ENCODE measurements around the gene GCSAM. TPM values are rescaled to one million over a fixed set of nuclear protein-coding genes. Genes with fewer than 3 reads are reported as not detected.
A peak's percentile ranks its signal among the peaks of the same experiment; 100 is the strongest.

The GCSAM gene
- total and polyA plus RNA-seq, 2 donors (not counting 3 experiments of a cell fraction or from before 2014, with no cell fraction given), result not detected

GRCh38 chr3:112101916-112102315, 31.1 kb downstream of the GCSAM start:
- Histone ChIP-seq H3K4me3 (replicated peaks in 1 of 3; ENCODE audit: insufficient read depth in 1 of 3, low read depth in 1 of 3, low read length in 3 of 3) (no peak overlapping the region), H3K36me3 (ENCODE audit: control insufficient read depth in 2 of 2, extremely low read depth in 1 of 2, insufficient read depth in 2 of 2, low read length in 2 of 2) (no peaks in the 10 kb centered on the region), H3K9me3 (replicated peaks; ENCODE audit: control insufficient read depth, insufficient read depth, low read length) (no peaks in the 10 kb centered on the region), H3K4me1 (ENCODE audit: control insufficient read depth, extremely low read depth, insufficient read depth, low read length) (peaks cover 23% of the 10 kb centered on the region), H3K79me2 (ENCODE audit: control insufficient read depth, insufficient read depth, low read length) (no peaks in the 10 kb centered on the region), H2AFZ (ENCODE audit: low read depth, low read length) (no peak overlapping the region), H3K9me1 (replicated peaks; ENCODE audit: control insufficient read depth, extremely low read depth, insufficient read depth, low read length) (no peaks in the 10 kb centered on the region), H3K9ac (replicated peaks; ENCODE audit: extremely low read depth, insufficient read depth, low read length) (no peak overlapping the region), H3K27me3 (ENCODE audit: control insufficient read depth in 2 of 2, insufficient read depth in 2 of 2, low read length in 2 of 2) (no peaks in the 10 kb centered on the region), H3K27ac (ENCODE audit: insufficient read depth, low read depth, low read length) (peak overlapping the region; percentile 38), H4K20me1 (replicated peaks; ENCODE audit: control insufficient read depth, extremely low read depth, insufficient read depth, low read length) (no peaks in the 10 kb centered on the region), H3K4me2 (ENCODE audit: insufficient read depth, low read length) (no peak overlapping the region)
- no TSS peak for BruUV-seq (replicated peaks)
- intact Hi-C loops (cut with micrococcal nuclease) (no loop called here), dilution Hi-C loops (cut with MboI; ENCODE audit: extremely low pct_ligation_motif_present, low sequenced_read_pairs) (no loop called here)
- DNase-seq (ENCODE audit: low read depth, low spot score), result peak; percentile 58
- FAIRE-seq, result peak; percentile 88
- TF ChIP-seq POLR2A (IDR thresholded peaks at IDR 0.05; ENCODE audit: low read depth, low read length) (no peak), FOS (IDR thresholded peaks at IDR 0.05; ENCODE audit: borderline replicate concordance, insufficient read depth, low read length) (peak; percentile 82), JUN (IDR thresholded peaks at IDR 0.05; ENCODE audit: borderline replicate concordance, insufficient read depth, insufficient read length, low read depth) (peak; percentile 81), GATA2 (IDR thresholded peaks at IDR 0.05; ENCODE audit: insufficient read depth, insufficient read length, low read depth, low read length) (no peak)
- TF ChIP-seq, protein P1, sequence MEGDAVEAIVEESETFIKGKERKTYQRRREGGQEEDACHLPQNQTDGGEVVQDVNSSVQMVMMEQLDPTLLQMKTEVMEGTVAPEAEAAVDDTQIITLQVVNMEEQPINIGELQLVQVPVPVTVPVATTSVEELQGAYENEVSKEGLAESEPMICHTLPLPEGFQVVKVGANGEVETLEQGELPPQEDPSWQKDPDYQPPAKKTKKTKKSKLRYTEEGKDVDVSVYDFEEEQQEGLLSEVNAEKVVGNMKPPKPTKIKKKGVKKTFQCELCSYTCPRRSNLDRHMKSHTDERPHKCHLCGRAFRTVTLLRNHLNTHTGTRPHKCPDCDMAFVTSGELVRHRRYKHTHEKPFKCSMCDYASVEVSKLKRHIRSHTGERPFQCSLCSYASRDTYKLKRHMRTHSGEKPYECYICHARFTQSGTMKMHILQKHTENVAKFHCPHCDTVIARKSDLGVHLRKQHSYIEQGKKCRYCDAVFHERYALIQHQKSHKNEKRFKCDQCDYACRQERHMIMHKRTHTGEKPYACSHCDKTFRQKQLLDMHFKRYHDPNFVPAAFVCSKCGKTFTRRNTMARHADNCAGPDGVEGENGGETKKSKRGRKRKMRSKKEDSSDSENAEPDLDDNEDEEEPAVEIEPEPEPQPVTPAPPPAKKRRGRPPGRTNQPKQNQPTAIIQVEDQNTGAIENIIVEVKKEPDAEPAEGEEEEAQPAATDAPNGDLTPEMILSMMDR (IDR thresholded peaks at IDR 0.05; ENCODE audit: extremely low read depth in 1 of 2, insufficient read depth in 1 of 2, low read depth in 1 of 2, low read length in 2 of 2), result no peak
- CTCF ChIA-PET, result interaction anchor here (0.9 to 5.1 kb wide), 2 partner anchors 10 to 59 kb away, joined by 3 to 34 read pairs; no protein-coding TSS in a partner anchor
- POLR2A ChIA-PET, result no interaction called here

DNA sequence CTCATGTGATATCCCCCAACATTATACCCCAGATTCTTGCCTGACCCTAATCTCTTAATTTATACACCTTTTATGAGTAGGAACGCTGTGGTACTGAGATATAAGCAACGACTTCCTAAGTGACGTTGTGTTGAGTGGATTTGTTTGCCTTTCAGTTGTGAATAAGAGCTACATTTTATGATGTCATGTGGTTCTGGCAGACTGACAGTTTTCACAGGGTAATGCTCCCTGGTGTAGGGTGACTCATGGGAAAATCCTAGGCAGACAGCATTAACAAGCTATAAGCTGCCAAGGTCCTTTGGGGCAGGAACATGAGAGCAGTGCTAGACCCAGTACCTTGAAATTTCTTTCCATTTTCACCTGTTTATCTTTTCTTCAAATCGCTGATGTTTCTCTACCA, 35.7 kb downstream of the GCSAM start:
- H3K9ac ChIP-seq (replicated peaks; ENCODE audit: extremely low read depth, insufficient read depth, low read length), result no peak overlapping the region
- H3K36me3 ChIP-seq (ENCODE audit: control insufficient read depth in 2 of 2, extremely low read depth in 1 of 2, insufficient read depth in 2 of 2, low read length in 2 of 2), result no peaks in the 10 kb centered on the region
- DNase-seq (ENCODE audit: low read depth, low spot score), result peak; percentile 99
- CTCF ChIA-PET, result interaction anchor here (0.7 to 1.7 kb wide), 10 partner anchors 9 to 428 kb away, joined by 3 to 32 read pairs (median 5); partner anchors contain the start of gene C3orf52
- no peaks in the 10 kb centered on the region for H3K9me3 ChIP-seq (replicated peaks; ENCODE audit: control insufficient read depth, insufficient read depth, low read length)
- H3K4me1 ChIP-seq (ENCODE audit: control insufficient read depth, extremely low read depth, insufficient read depth, low read length), result peaks cover 25% of the 10 kb centered on the region
- peak overlapping the region; percentile 49 for H3K27ac ChIP-seq (ENCODE audit: insufficient read depth, low read depth, low read length)
- FAIRE-seq, result peak; percentile 96
- H3K27me3 ChIP-seq (ENCODE audit: control insufficient read depth in 2 of 2, insufficient read depth in 2 of 2, low read length in 2 of 2), result no peaks in the 10 kb centered on the region
- H4K20me1 ChIP-seq (replicated peaks; ENCODE audit: control insufficient read depth, extremely low read depth, insufficient read depth, low read length), result no peaks in the 10 kb centered on the region
- TF ChIP-seq, protein P1 (IDR thresholded peaks at IDR 0.05; ENCODE audit: extremely low read depth in 1 of 2, insufficient read depth in 1 of 2, low read depth in 1 of 2, low read length in 2 of 2), result no peak
- TF ChIP-seq MYC (IDR thresholded peaks at IDR 0.05; ENCODE audit: low read depth, low read length) (no peak), POLR2A (IDR thresholded peaks at IDR 0.05; ENCODE audit: low read depth, low read length) (no peak), GATA2 (IDR thresholded peaks at IDR 0.05; ENCODE audit: insufficient read depth, insufficient read length, low read depth, low read length) (peak; percentile 63), JUN (IDR thresholded peaks at IDR 0.05; ENCODE audit: borderline replicate concordance, insufficient read depth, insufficient read length, low read depth) (peak; percentile 98), FOS (IDR thresholded peaks at IDR 0.05; ENCODE audit: borderline replicate concordance, insufficient read depth, low read length) (peak; percentile 94), POLR2AphosphoS5 (IDR thresholded peaks at IDR 0.05; ENCODE audit: insufficient read depth, low read depth, low read length) (peak; percentile 68)
- intact Hi-C loops (cut with micrococcal nuclease), result loop anchor here (1.0 to 10.0 kb wide), 3 partner anchors 10 to 183 kb away; no protein-coding TSS in a partner anchor
- POLR2A ChIA-PET, result no interaction called here
- no peaks in the 10 kb centered on the region for H3K79me2 ChIP-seq (ENCODE audit: control insufficient read depth, insufficient read depth, low read length)
- H3K9me1 ChIP-seq (replicated peaks; ENCODE audit: control insufficient read depth, extremely low read depth, insufficient read depth, low read length), result no peaks in the 10 kb centered on the region
- dilution Hi-C loops (cut with MboI; ENCODE audit: extremely low pct_ligation_motif_present, low sequenced_read_pairs), result no loop called here
- H3K4me3 ChIP-seq (replicated peaks in 1 of 3; ENCODE audit: insufficient read depth in 1 of 3, low read depth in 1 of 3, low read length in 3 of 3), result no peak overlapping the region
- H3K4me2 ChIP-seq (ENCODE audit: insufficient read depth, low read length), result peak overlapping the region; percentile 52
- no TSS peak for BruUV-seq (replicated peaks)
- H2AFZ ChIP-seq (ENCODE audit: low read depth, low read length), result no peak overlapping the region

All from endothelial cell of umbilical vein (primary cell).